ENCODE results near the gene PRKCH.

DNA sequence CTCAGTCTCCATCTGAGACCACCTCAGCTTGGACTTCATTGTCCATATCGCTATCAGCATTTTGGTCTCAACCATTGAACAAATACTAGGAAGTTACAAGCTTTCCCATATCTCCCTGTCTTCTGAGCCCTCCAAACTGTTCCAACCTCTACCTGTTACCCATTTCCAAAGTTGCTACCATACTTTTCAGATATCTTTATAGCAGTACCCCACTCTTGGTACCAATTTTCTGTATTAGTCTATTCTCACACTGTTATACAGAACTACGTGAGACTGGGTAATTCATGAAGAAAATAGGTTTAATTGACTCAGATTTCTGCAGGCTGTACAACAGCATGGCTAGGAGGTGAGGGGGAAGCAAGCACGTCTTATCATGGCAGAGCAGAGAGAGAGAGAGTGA lies 53.8 kb downstream of the PRKCH start:
- no peak for TF ChIP-seq ZBTB21 (tag by site-specific recombination; IDR thresholded peaks at IDR 0.05)
- TF ChIP-seq ZNF792 (tag by site-specific recombination; IDR thresholded peaks at IDR 0.05) = no peak
- TF ChIP-seq, protein P1, sequence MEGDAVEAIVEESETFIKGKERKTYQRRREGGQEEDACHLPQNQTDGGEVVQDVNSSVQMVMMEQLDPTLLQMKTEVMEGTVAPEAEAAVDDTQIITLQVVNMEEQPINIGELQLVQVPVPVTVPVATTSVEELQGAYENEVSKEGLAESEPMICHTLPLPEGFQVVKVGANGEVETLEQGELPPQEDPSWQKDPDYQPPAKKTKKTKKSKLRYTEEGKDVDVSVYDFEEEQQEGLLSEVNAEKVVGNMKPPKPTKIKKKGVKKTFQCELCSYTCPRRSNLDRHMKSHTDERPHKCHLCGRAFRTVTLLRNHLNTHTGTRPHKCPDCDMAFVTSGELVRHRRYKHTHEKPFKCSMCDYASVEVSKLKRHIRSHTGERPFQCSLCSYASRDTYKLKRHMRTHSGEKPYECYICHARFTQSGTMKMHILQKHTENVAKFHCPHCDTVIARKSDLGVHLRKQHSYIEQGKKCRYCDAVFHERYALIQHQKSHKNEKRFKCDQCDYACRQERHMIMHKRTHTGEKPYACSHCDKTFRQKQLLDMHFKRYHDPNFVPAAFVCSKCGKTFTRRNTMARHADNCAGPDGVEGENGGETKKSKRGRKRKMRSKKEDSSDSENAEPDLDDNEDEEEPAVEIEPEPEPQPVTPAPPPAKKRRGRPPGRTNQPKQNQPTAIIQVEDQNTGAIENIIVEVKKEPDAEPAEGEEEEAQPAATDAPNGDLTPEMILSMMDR (tag by site-specific recombination; IDR thresholded peaks at IDR 0.05) = no peak
- TF ChIP-seq ZFP3 (tag by site-specific recombination; IDR thresholded peaks at IDR 0.05; ENCODE audit: low read depth) = no peak
